ENCODE measurements around the gene MYH7B.

The MYH7B gene

GRCh38 chr20:34993941-34994508, 38.4 kb downstream of the MYH7B start:
- no peak for DNase-seq

- DNase-seq = no peak
These were observed 39.0 kb downstream of the MYH7B start for GRCh38 chr20:34994509-34995131.

- DNase-seq = no peak
These were observed 39.5 kb downstream of the MYH7B start for GRCh38 chr20:34995192-34995591.

GRCh38 chr20:34995696-34996095, 40.0 kb downstream of the MYH7B start:
- DNase-seq = no peak

GRCh38 chr20:34996243-34997028, 40.8 kb downstream of the MYH7B start:
- DNase-seq = no peak

GRCh38 chr20:34997131-34997561, 41.5 kb downstream of the MYH7B start:
- no peak for DNase-seq

- no peak for DNase-seq
These were observed 42.1 kb downstream of the MYH7B start for GRCh38 chr20:34997774-34998173.

GRCh38 chr20:34998331-34998950, 42.8 kb downstream of the MYH7B start:
- no peak for DNase-seq

GRCh38 chr20:34999021-34999451, 43.4 kb downstream of the MYH7B start:
- DNase-seq = no peak

- DNase-seq = no peak
These were observed 44.1 kb downstream of the MYH7B start for GRCh38 chr20:34999782-35000181.

- no peak for DNase-seq
These were observed 44.7 kb downstream of the MYH7B start for GRCh38 chr20:35000311-35000921.

- no peak for DNase-seq
These were observed 45.4 kb downstream of the MYH7B start for GRCh38 chr20:35000922-35001595.

GRCh38 chr20:35001596-35002362, 46.1 kb downstream of the MYH7B start:
- no peak for DNase-seq

- no peak for DNase-seq
These were observed 47.0 kb downstream of the MYH7B start for GRCh38 chr20:35002426-35003210.

GRCh38 chr20:35003211-35004031, 47.8 kb downstream of the MYH7B start:
- no peak for DNase-seq

- DNase-seq = no peak
These were observed 48.5 kb downstream of the MYH7B start for GRCh38 chr20:35004051-35004725.

GRCh38 chr20:35004749-35005462, 49.2 kb downstream of the MYH7B start:
- DNase-seq = no peak

All from stimulated activated CD4-positive, alpha-beta T cell treated with anti-CD3 and anti-CD28 coated beads, Interleukin-1b, Interleukin-23, amount 100 ng/mL, for 48 hours (primary cell).